Mesothelial cell of epicardium (in vitro differentiated cells): ENCODE results near the gene TRIM24. TPM values are rescaled to one million over a fixed set of nuclear protein-coding genes. Genes with fewer than 3 reads are reported as not detected.
A peak's percentile ranks its signal among the peaks of the same experiment; 100 is the strongest.

ENCODE experiments used
- DNase-seq, 2 experiments: peaks; one replicate each; pipeline ENCODE4 v3.0.0; 2021; ENCODE audit warnings: low spot score in 2 of 2; ENCODE audit not compliant: unreplicated experiment in 2 of 2
- H3K27ac Mint-ChIP-seq: 2 replicates; pipeline ENCODE4 v1.8.0; 2021; ENCODE audit warnings: mixed read lengths
- H3K27me3 Mint-ChIP-seq: 2 replicates; pipeline ENCODE4 v1.8.0; 2021; ENCODE audit warnings: low read depth, mixed read lengths
- H3K36me3 Mint-ChIP-seq: 2 replicates; pipeline ENCODE4 v1.8.0; 2021; ENCODE audit warnings: mixed read lengths
- H3K4me1 Mint-ChIP-seq: 2 replicates; pipeline ENCODE4 v1.8.0; 2021; ENCODE audit warnings: mixed read lengths
- H3K4me3 Mint-ChIP-seq: 2 replicates; pipeline ENCODE4 v1.8.0; 2021; ENCODE audit warnings: mild to moderate bottlenecking, moderate library complexity, mixed read lengths
- H3K9me3 Mint-ChIP-seq: 2 replicates; pipeline ENCODE4 v1.8.0; 2021; ENCODE audit warnings: mixed read lengths
- total RNA-seq: library from RNA; stranded (reverse); gene quantifications from 3 replicates; pipeline ENCODE4 v1.2.1, GENCODE V29; 2021
- TF ChIP-seq, protein P1 (sequence below): fragments of 200-600 bp; sonication (generic); IDR thresholded peaks from one replicate; pipeline ENCODE4 v1.5.0; 2021; ENCODE audit warnings: antibody characterized with exemption; ENCODE audit not compliant: unreplicated experiment

TRIM24 gene
- total RNA-seq, 1 donor from 2014 or later: 86.6 TPM

DNA sequence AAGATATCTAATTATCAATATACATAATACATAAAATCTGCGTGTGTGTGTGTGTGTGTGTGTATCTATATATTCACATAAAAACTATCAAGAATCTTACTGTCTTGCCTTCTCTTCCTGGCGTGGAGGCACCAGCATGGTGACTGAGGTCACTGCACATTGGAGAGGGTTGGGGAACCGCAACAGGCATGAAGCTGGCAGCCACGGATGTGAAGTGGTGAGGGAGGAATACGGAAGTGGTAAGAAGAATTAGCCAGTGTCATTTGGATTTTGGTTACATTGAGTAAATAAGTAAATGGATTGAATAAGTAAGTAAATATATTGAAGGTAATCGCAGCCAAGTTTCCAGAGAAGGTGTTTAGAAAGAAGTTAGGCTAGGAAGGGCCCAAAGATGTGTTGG is 85.1 kb downstream of the TRIM24 start:
- TF ChIP-seq, protein P1, sequence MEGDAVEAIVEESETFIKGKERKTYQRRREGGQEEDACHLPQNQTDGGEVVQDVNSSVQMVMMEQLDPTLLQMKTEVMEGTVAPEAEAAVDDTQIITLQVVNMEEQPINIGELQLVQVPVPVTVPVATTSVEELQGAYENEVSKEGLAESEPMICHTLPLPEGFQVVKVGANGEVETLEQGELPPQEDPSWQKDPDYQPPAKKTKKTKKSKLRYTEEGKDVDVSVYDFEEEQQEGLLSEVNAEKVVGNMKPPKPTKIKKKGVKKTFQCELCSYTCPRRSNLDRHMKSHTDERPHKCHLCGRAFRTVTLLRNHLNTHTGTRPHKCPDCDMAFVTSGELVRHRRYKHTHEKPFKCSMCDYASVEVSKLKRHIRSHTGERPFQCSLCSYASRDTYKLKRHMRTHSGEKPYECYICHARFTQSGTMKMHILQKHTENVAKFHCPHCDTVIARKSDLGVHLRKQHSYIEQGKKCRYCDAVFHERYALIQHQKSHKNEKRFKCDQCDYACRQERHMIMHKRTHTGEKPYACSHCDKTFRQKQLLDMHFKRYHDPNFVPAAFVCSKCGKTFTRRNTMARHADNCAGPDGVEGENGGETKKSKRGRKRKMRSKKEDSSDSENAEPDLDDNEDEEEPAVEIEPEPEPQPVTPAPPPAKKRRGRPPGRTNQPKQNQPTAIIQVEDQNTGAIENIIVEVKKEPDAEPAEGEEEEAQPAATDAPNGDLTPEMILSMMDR: no peak
- H3K27me3 Mint-ChIP-seq: no peaks in the 10 kb centered on the region
- H3K4me1 Mint-ChIP-seq: no peaks in the 10 kb centered on the region
- H3K36me3 Mint-ChIP-seq: peaks cover 77% of the 10 kb centered on the region
- H3K9me3 Mint-ChIP-seq: peaks cover 36% of the 10 kb centered on the region
- DNase-seq: no peak
- H3K27ac Mint-ChIP-seq: no peak overlapping the region
- H3K4me3 Mint-ChIP-seq: no peak overlapping the region

DNA sequence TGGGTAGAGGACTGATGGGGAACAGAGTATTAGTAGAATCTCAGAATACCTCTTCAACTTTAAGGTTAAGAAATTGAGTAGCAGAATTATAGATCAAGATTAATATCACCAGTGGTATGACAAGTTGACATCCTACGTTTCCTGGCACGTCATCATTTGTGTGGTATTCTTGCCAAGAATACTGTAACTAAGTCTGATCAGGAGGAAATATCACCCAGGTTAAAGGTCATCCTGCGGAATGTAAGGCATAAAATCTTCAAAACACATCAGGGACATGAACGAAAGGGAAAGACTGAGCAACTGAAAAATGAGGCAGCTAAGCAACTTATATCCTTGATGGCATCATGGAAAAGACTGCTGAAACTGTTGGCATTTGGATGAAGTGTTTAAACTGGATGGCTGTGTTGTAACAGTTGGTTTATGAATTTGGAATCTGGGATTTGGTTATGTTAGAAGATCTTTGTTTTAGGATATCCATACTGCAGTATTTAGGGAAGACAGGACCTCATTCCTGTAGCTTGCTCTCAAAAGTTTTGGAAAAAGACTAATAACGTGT is 86.1 kb downstream of the TRIM24 start:
- Mint-ChIP-seq H3K27me3 (no peaks in the 10 kb centered on the region), H3K9me3 (peaks cover 30% of the 10 kb centered on the region), H3K27ac (no peak overlapping the region), H3K4me1 (no peaks in the 10 kb centered on the region), H3K4me3 (no peak overlapping the region), H3K36me3 (peaks cover 78% of the 10 kb centered on the region)
- TF ChIP-seq, protein P1: no peak
- DNase-seq: no peak

DNA sequence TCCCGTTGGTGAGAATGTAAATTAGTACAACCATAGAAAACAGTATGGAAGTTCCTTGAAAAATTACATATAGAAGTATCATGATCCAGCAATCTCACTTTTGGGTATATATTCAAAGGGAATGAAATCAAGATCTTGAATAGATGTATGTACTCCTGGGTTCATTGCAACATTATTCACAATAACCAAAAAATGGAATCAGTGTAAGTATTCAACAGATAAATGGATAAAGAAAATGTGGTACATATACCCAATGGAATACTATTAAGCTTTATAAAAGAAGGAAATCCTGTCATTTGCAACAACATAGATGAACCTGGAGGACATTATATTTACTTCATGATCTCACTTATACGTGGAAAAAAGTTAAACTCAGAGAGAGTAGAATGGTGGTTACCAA is 86.8 kb downstream of the TRIM24 start:
- Mint-ChIP-seq H3K4me1 (no peaks in the 10 kb centered on the region), H3K4me3 (no peak overlapping the region), H3K36me3 (peaks cover 75% of the 10 kb centered on the region), H3K27ac (no peak overlapping the region), H3K27me3 (no peaks in the 10 kb centered on the region), H3K9me3 (peaks cover 25% of the 10 kb centered on the region)
- TF ChIP-seq, protein P1: no peak
- no peak for DNase-seq

DNA sequence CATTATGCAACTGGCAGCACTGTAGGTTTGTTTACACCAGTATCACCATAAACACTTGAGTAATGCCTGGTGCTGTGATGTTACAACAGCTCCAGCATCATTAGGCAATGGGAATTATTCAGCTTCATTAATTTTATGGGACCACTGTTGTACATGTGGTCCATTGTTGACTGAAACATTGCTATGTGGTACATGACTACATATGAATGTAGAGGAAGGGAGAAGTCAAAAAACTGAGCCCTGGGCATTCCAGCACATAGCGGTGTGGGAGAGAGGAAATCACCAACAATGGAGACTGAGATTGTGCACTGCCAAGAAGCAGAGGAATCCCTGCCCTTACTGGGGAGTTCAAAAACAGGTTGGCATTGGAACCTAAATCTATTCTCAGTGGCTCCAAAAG is 89.0 kb downstream of the TRIM24 start:
- peaks cover 82% of the 10 kb centered on the region for H3K36me3 Mint-ChIP-seq
- H3K4me3 Mint-ChIP-seq: no peak overlapping the region
- H3K4me1 Mint-ChIP-seq: no peaks in the 10 kb centered on the region
- TF ChIP-seq, protein P1: no peak
- no peak overlapping the region for H3K27ac Mint-ChIP-seq
- DNase-seq: no peak
- H3K9me3 Mint-ChIP-seq: peaks cover 30% of the 10 kb centered on the region
- no peaks in the 10 kb centered on the region for H3K27me3 Mint-ChIP-seq

DNA sequence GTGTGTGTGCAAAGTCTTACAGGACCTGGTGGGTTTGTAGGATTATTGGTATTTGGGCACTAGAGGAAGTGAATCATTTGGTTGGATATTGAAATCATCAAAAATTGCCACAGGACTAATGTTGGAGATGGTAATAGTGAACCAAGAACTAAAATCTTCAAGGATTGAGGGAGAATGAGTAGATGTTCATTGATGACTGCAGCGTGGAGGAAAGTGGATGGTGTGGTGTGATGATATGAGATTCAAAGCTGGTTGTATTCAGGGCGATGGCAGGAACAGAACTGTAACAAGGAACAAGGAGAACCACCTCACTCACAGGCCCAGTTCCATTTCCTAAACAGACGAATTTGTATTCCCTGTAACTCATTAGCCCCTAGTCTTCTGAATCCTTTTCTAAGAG is 90.3 kb downstream of the TRIM24 start:
- no peaks in the 10 kb centered on the region for H3K27me3 Mint-ChIP-seq
- peak overlapping the region; percentile 0 for H3K27ac Mint-ChIP-seq
- TF ChIP-seq, protein P1: no peak
- no peak overlapping the region for H3K4me3 Mint-ChIP-seq
- DNase-seq: no peak
- H3K4me1 Mint-ChIP-seq: no peaks in the 10 kb centered on the region
- peaks cover 31% of the 10 kb centered on the region for H3K9me3 Mint-ChIP-seq
- peaks cover 80% of the 10 kb centered on the region for H3K36me3 Mint-ChIP-seq

DNA sequence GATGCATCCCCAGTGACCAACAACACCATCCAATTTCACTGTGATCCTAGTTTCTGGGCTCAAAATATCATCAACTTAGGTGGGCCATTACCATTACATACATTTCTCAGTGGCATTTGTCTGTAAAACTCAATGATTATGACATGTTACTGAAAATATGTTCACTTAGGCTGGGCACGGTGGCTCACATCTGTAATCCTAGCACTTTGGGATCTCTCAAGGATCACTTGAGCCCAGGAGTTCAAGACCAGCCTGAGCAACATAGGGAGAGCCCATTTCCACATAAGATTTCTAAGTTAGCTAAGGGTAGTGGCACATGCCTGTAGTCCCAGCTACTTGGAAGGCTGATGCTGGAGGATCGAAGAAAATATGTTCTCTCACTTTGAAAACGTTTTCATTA is 91.0 kb downstream of the TRIM24 start:
- Mint-ChIP-seq H3K36me3 (peaks cover 79% of the 10 kb centered on the region), H3K27me3 (no peaks in the 10 kb centered on the region), H3K27ac (no peak overlapping the region), H3K9me3 (peaks cover 29% of the 10 kb centered on the region), H3K4me3 (no peak overlapping the region), H3K4me1 (no peaks in the 10 kb centered on the region)
- TF ChIP-seq, protein P1: no peak
- DNase-seq: no peak
